A549 treated with CORT108297 at 1 μM for 4 hours (cell line): ENCODE measurements around the gene PSMB10. TPM values are rescaled to one million over a fixed set of nuclear protein-coding genes. Genes with fewer than 3 reads are reported as not detected.

Source experiments
- total RNA-seq: library from RNA; stranded (reverse); fragments of 200-300 nt; extraction: Qiagen RNA extraction; gene quantifications from 5 replicates; pipeline ENCODE4 v1.2.3, GENCODE V29; 2022

The PSMB10 gene
- total RNA-seq = 36.5 to 61.0 TPM (median 54.1 TPM) in 5 replicates

GRCh38 chr16:67936124-67936879, at the start of gene PSMB10:
TSS of gene PSMB10 (minus strand) at chr16:67936850. CDS start at chr16:67936749, 101 bp downstream.

DNA sequence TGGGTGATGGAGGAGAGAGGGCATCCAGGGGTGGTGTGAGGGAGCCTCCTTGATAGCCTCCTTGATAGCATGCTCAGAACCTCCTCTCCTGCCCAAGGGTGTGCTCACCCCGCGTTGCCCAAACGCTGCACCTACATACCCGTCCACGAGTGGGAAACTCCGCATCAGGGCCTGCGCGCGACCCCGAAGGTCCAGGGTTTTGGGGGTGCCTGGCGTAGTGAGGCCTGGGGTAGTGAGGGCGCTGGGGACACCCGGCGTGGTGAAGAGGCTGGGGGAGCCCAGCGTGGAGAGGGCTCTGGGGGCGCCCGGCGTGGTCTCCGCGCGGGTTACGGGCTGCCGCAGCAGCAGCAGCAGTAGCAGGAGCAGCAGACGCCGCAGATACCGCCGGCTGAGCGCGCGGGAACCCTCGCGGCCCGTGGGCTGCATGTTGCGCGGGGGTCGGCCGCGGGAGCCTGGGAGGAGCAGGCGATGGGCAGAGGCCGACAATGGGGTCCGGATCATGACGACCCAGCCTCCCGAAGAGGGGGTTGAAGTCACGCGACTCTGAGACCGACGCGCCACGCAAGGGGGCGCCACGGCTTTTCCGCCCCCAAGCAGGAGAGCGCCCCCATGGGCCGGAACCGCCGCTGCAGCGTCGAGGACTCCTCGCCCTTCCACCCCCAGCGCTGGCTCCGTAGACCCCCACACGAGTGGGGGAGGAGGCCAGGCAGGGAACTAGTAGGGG, 43.5 kb upstream of the PSMB10 start, which contains the start of gene DPEP3:
Gene DPEP3, minus strand, starts transcription at position 545 of the 724 bp plus-strand sequence. Its CDS starts 119 bp downstream, at position 426.

GRCh38 chr16:67968400-67969253, 32.0 kb upstream of the PSMB10 start, which contains the start of gene SLC12A4:
TSS of gene SLC12A4 (minus strand) at chr16:67968637. CDS start at chr16:67968553, 84 bp downstream.

GRCh38 chr16:67943619-67944504, 7.2 kb upstream of the PSMB10 start, which contains the start of gene LCAT:
TSS of gene LCAT (minus strand) at chr16:67944120. CDS start at chr16:67944101, 19 bp downstream.

GRCh38 chr16:67931712-67932461, 4.8 kb downstream of the PSMB10 start, which contains the start of gene CTRL:
TSS of gene CTRL (minus strand) at chr16:67931862. CDS start at chr16:67931852, 10 bp downstream.

DNA sequence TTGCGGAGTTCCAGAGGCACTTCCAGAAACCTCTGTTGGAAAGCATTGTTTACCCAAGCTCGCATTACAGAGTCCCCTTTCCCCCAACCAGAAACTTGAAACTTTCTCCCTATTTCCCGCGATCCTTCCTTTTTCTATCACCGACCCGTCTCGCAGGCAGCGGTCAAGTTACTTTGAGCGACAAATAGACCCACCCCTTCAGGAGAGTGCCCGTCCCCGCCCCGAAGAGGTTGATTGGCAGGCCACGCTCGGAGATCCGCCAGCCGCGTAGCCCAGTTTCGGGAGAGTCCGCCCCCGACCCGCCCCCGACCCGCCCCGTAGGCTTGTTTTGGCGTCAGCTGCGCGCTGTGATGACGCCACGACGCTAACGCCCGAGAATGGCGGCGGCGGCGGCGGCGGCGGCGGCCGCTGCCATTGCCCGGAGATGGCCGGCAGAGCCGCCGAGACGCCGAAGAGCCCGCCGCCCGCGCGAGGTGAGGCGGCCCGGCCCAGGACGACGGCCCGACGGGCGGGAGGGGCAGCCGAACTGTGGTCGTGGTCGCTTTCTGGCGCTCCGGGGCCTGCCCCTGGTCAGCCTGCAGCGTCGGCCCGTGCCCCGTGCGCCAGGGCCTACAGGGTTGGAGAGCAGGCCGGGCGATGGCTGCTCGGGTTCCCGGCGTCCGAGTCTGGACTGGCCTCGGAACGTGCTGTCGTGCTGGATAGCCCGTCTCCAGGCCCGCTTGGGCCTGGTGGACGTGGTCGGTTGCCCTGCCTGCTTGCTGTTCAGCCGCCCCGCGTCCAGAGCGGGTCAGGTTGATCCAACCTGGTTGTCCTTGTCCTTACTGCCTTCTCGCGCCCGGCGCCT, 43.5 kb downstream of the PSMB10 start, which contains the start of gene PSKH1:
Gene PSKH1, plus strand, starts transcription at position 356 of the 844 bp plus-strand sequence. CDS start 15,496 bp downstream, outside the sequence.

GRCh38 chr16:67884684-67885083, 52.0 kb downstream of the PSMB10 start, which contains the start of gene NRN1L:
TSS of gene NRN1L (plus strand) at chr16:67884885. CDS start at chr16:67884904, 19 bp downstream.

Other genes starting within 250 kb of the PSMB10 start
- gene GFOD2, start 217.5 kb downstream of the PSMB10 start, total RNA-seq = 16.2 to 17.8 TPM (median 16.9 TPM) in 5 replicates
- 8.3 to 10.2 TPM (median 9.6 TPM) in 5 replicates for gene RANBP10, start 130.3 kb downstream of the PSMB10 start, total RNA-seq
- gene TSNAXIP1, start 130.0 kb downstream of the PSMB10 start, total RNA-seq = 0.40 to 0.83 TPM (median 0.61 TPM) in 5 replicates
- gene THAP11, start 94.5 kb downstream of the PSMB10 start, total RNA-seq = 26.4 to 43.9 TPM (median 41.9 TPM) in 5 replicates
- gene NUTF2, start 89.9 kb downstream of the PSMB10 start, total RNA-seq = 226 to 250 TPM (median 240 TPM) in 5 replicates
- gene CENPT, start 89.2 kb downstream of the PSMB10 start, total RNA-seq = 25.7 to 33.9 TPM (median 29.4 TPM) in 5 replicates
- gene EDC4, start 63.8 kb downstream of the PSMB10 start, total RNA-seq = 42.6 to 67.0 TPM (median 63.9 TPM) in 5 replicates
- 0.14 to 0.32 TPM (median 0.27 TPM) in 4 of 5 replicates, not detected in the other for gene NRN1L, start 52.0 kb downstream of the PSMB10 start, total RNA-seq
- gene PSKH1, start 43.6 kb downstream of the PSMB10 start, total RNA-seq = 11.0 to 19.4 TPM (median 16.2 TPM) in 5 replicates
- 1.2 to 2.7 TPM (median 1.6 TPM) in 5 replicates for gene CTRL, start 5.0 kb downstream of the PSMB10 start, total RNA-seq
- gene LCAT, start 7.3 kb upstream of the PSMB10 start, total RNA-seq = 6.5 to 12.5 TPM (median 11.5 TPM) in 5 replicates
- 23.7 to 35.7 TPM (median 32.6 TPM) in 5 replicates for gene SLC12A4, start 31.8 kb upstream of the PSMB10 start, total RNA-seq
- not detected in 5 replicates for gene DPEP3, start 43.6 kb upstream of the PSMB10 start, total RNA-seq
- not detected in 5 replicates for gene DPEP2, start 62.6 kb upstream of the PSMB10 start, total RNA-seq
- gene DPEP2NB, start 79.1 kb upstream of the PSMB10 start, total RNA-seq = not detected in 5 replicates
- gene DDX28, start 86.4 kb upstream of the PSMB10 start, total RNA-seq = 17.0 to 20.9 TPM (median 20.2 TPM) in 5 replicates
- gene DUS2, start 86.4 kb upstream of the PSMB10 start, total RNA-seq = 16.2 to 19.8 TPM (median 17.6 TPM) in 5 replicates
- 14.5 to 15.4 TPM (median 14.9 TPM) in 5 replicates for gene NFATC3, start 148.5 kb upstream of the PSMB10 start, total RNA-seq